CD4-positive, alpha-beta T cell (primary cell): ENCODE data around the gene SORBS1. TPM values are rescaled to one million over a fixed set of nuclear protein-coding genes. Genes with fewer than 3 reads are reported as not detected.

ENCODE experiments used
- ATAC-seq: fragments of 200-7000 bp; cut with Tn5 transposase; one replicate; pipeline ENCODE4 v1.10.0; 2022; ENCODE audit warnings: mild to moderate bottlenecking; ENCODE audit not compliant: poor library complexity
- CTCF ChIA-PET: fragments of 350-600 bp; sonication (Branson Sonifier 250); formaldehyde crosslinking; loops from one replicate; lab custom pipeline; 2021; ENCODE audit warnings: antibody characterized with exemption, inconsistent platforms; lab: Charles Lee
- POLR2A ChIA-PET: fragments of 350-600 bp; sonication (Branson Sonifier 250); formaldehyde crosslinking; loops from one replicate; lab custom pipeline; 2021; ENCODE audit warnings: antibody characterized with exemption, inconsistent platforms; lab: Charles Lee
- DNase-seq, 14 experiments: peaks; one replicate each; pipeline ENCODE4 v3.0.0-alpha.2; 2013 to 2020; ENCODE audit warnings: mixed read lengths in 2 of 14
- H3K27ac ChIP-seq, 2 donors: one replicate each; pipeline versions ENCODE4 v1.5.1 to v1.7.0; 2013; ENCODE audit warnings: low read length in 2 of 2, low read depth in 1 of 2, mild to moderate bottlenecking in 1 of 2
- H3K27me3 ChIP-seq, 2 experiments: 1 replicate in 1 of 2; 2 replicates in 1 of 2; pipeline versions ENCODE4 v1.6.1 to v1.7.0; 2013; ENCODE audit warnings: low read length in 2 of 2, control low read depth in 1 of 2, mild to moderate bottlenecking in 1 of 2, moderate library complexity in 1 of 2; ENCODE audit not compliant: insufficient read depth in 2 of 2, control insufficient read depth in 1 of 2
- H3K36me3 ChIP-seq: one replicate; pipeline ENCODE4 v1.6.1; 2013; ENCODE audit warnings: low read length, control low read depth; ENCODE audit not compliant: insufficient read depth
- H3K4me1 ChIP-seq: one replicate; pipeline ENCODE4 v1.6.1; 2013; ENCODE audit warnings: low read length, control low read depth; ENCODE audit not compliant: insufficient read depth
- H3K4me3 ChIP-seq: one replicate; pipeline ENCODE4 v1.5.1; 2013; ENCODE audit warnings: mild to moderate bottlenecking, low read length, moderate library complexity
- H3K9me3 ChIP-seq, 2 experiments: 1 replicate in 1 of 2; 2 replicates in 1 of 2; pipeline versions ENCODE4 v1.6.1 to v1.7.0; 2013; ENCODE audit warnings: low read length in 2 of 2, mild to moderate bottlenecking in 2 of 2, control low read depth in 1 of 2, moderate library complexity in 1 of 2; ENCODE audit not compliant: control insufficient read depth in 1 of 2, insufficient read depth in 1 of 2
- H3K27ac Mint-ChIP-seq: one replicate; pipeline ENCODE4 v1.8.0; 2020; ENCODE audit warnings: mixed read lengths
- H3K27me3 Mint-ChIP-seq: one replicate; pipeline ENCODE4 v1.8.0; 2021; ENCODE audit warnings: mixed read lengths
- H3K36me3 Mint-ChIP-seq: one replicate; pipeline ENCODE4 v1.8.0; 2021; ENCODE audit warnings: low read depth, mixed read lengths
- H3K4me1 Mint-ChIP-seq: one replicate; pipeline ENCODE4 v1.8.0; 2021; ENCODE audit warnings: low read depth, mixed read lengths
- H3K4me3 Mint-ChIP-seq: one replicate; pipeline ENCODE4 v1.8.0; 2020; ENCODE audit warnings: mild to moderate bottlenecking, mixed read lengths
- H3K9me3 Mint-ChIP-seq: one replicate; pipeline ENCODE4 v1.8.0; 2020; ENCODE audit warnings: mixed read lengths
- CTCF ChIP-seq: fragments of 200-600 bp; IDR thresholded peaks from one replicate; pipeline ENCODE4 v1.8.0; 2022; ENCODE audit warnings: antibody characterized with exemption, mild to moderate bottlenecking
- intact Hi-C, 2 experiments: fragments of 100-400 bp; cut with DNase I in 1 of 2; cut with micrococcal nuclease in 1 of 2; formaldehyde crosslinking; loops; one replicate each; pipeline versions ENCODE4 v1.15.1 to v1.9.0; 2023 to 2025; cut with DNase I, micrococcal nuclease
- total RNA-seq, 174 experiments: library from RNA in 2 of 174; stranded (reverse) in 2 of 174; gene quantifications; one replicate each; pipeline ENCODE4 v1.2.3 and lab custom pipeline; 2021 to 2026

The SORBS1 gene
- total RNA-seq, 2 experiments from 2014 or later, result 1.4 to 1.8 TPM

- CTCF ChIA-PET, result no interaction called here
- no peak overlapping the region for H3K4me3 Mint-ChIP-seq
- DNase-seq, result no peak
Observed at GRCh38 chr10:95477175-95477520, 84.0 kb downstream of the SORBS1 start.

GRCh38 chr10:95476469-95477174 is 84.5 kb downstream of the SORBS1 start:
- no peak overlapping the region for H3K27ac ChIP-seq
- Mint-ChIP-seq H3K4me3 (no peak overlapping the region), H3K27ac (no peak overlapping the region), H3K27me3 (no peaks in the 10 kb centered on the region), H3K9me3 (no peaks in the 10 kb centered on the region), H3K36me3 (no peaks in the 10 kb centered on the region), H3K4me1 (no peaks in the 10 kb centered on the region)
- H3K27me3 ChIP-seq, result no peaks in the 10 kb centered on the region
- ChIA-PET CTCF (no interaction called here), POLR2A (no interaction called here)
- no peaks in the 10 kb centered on the region for H3K9me3 ChIP-seq
- no peak overlapping the region for H3K4me3 ChIP-seq
- H3K4me1 ChIP-seq, result no peaks in the 10 kb centered on the region
- intact Hi-C loops, result no loop called here
- ATAC-seq (no peak), DNase-seq (no peak)
- no peak for TF ChIP-seq CTCF
- no peaks in the 10 kb centered on the region for H3K36me3 ChIP-seq

More at GRCh38 chr10:95477175-95477520, 84.0 kb downstream of the SORBS1 start:
- Histone ChIP-seq H3K4me1 (no peaks in the 10 kb centered on the region), H3K27ac (no peak overlapping the region), H3K36me3 (no peaks in the 10 kb centered on the region), H3K27me3 (no peaks in the 10 kb centered on the region), H3K4me3 (no peak overlapping the region), H3K9me3 (no peaks in the 10 kb centered on the region)
- POLR2A ChIA-PET, result no interaction called here
- H3K9me3 Mint-ChIP-seq, result no peaks in the 10 kb centered on the region
- no peak overlapping the region for H3K27ac Mint-ChIP-seq
- no peaks in the 10 kb centered on the region for H3K36me3 Mint-ChIP-seq
- H3K4me1 Mint-ChIP-seq, result no peaks in the 10 kb centered on the region
- TF ChIP-seq CTCF, result no peak
- H3K27me3 Mint-ChIP-seq, result no peaks in the 10 kb centered on the region
- intact Hi-C loops, result no loop called here
- no peak for ATAC-seq

DNA sequence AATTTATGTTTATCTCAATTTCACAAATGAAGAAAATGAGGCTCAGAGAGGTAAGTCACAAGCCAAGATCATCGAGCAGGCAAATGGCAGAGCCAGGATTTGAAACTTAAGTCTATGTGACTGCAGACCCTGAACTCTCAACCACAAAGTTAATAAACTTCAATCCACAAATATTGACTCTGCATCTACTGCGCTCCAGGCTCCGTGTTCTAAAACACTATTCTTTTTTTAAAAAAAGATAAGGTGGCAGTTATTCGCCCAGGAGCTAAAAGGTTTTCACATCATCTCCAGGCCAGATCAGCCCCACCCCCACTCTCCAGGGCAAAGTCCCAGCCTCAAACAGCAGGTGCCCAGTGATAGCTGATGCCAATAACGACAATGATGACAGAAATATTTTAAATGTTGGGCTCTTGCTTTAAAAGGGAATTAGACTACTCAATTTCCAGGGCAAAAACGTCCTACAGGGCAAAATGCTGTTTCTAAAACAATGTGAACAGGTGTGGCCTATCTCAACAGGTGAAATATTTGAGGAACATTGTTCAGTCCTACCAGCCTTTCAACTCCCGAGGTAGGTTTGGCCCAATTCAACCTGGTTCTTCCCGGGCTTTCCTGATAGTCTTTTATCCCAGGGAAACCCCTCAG is 85.2 kb downstream of the SORBS1 start:
- no peak overlapping the region for H3K4me3 Mint-ChIP-seq
- no peaks in the 10 kb centered on the region for H3K4me1 Mint-ChIP-seq
- no peaks in the 10 kb centered on the region for H3K27me3 Mint-ChIP-seq
- no peaks in the 10 kb centered on the region for H3K9me3 ChIP-seq
- no peak for TF ChIP-seq CTCF
- no peak overlapping the region for H3K27ac Mint-ChIP-seq
- no peaks in the 10 kb centered on the region for H3K36me3 ChIP-seq
- H3K36me3 Mint-ChIP-seq, result no peaks in the 10 kb centered on the region
- DNase-seq, result no peak
- no peak for ATAC-seq
- ChIA-PET CTCF (no interaction called here), POLR2A (no interaction called here)
- H3K4me3 ChIP-seq, result no peak overlapping the region
- no peak overlapping the region for H3K27ac ChIP-seq
- no peaks in the 10 kb centered on the region for H3K4me1 ChIP-seq
- no peaks in the 10 kb centered on the region for H3K9me3 Mint-ChIP-seq
- no peaks in the 10 kb centered on the region for H3K27me3 ChIP-seq
- intact Hi-C loops, result no loop called here
